ENCODE data around the gene PAM.

PAM gene

GRCh38 chr5:102863764-102864560, 108.9 kb downstream of the PAM start:
- DNase-seq, result no peak

GRCh38 chr5:102865171-102865509, 110.0 kb downstream of the PAM start:
- peak; percentile 56 for DNase-seq

GRCh38 chr5:102865510-102866236, 110.6 kb downstream of the PAM start:
- peak; percentile 96 for DNase-seq

GRCh38 chr5:102866237-102866600, 111.1 kb downstream of the PAM start:
- DNase-seq, result no peak

GRCh38 chr5:102867992-102868662, 113.0 kb downstream of the PAM start:
- peak; percentile 57 for DNase-seq

- DNase-seq, result no peak
Observed at GRCh38 chr5:102869230-102869629, 114.1 kb downstream of the PAM start.

- no peak for DNase-seq
Observed at GRCh38 chr5:102873379-102873932, 118.4 kb downstream of the PAM start.

GRCh38 chr5:102874054-102874453, 118.9 kb downstream of the PAM start:
- DNase-seq, result no peak

GRCh38 chr5:102875721-102876123, 120.6 kb downstream of the PAM start:
- DNase-seq, result no peak

GRCh38 chr5:102876610-102877009, 121.5 kb downstream of the PAM start:
- DNase-seq, result no peak

- no peak for DNase-seq
Observed at GRCh38 chr5:102879741-102880140, 124.6 kb downstream of the PAM start.

- DNase-seq, result no peak
Observed at GRCh38 chr5:102886586-102886985, 131.5 kb downstream of the PAM start.

GRCh38 chr5:102888483-102888882, 133.4 kb downstream of the PAM start:
- DNase-seq, result no peak

GRCh38 chr5:102889033-102889432, 133.9 kb downstream of the PAM start:
- DNase-seq, result no peak

GRCh38 chr5:102890133-102890532, 135.0 kb downstream of the PAM start:
- no peak for DNase-seq

- DNase-seq, result no peak
Observed at GRCh38 chr5:102891175-102891574, 136.1 kb downstream of the PAM start.

- peak; percentile 18 for DNase-seq
Observed at GRCh38 chr5:102893942-102894341, 138.8 kb downstream of the PAM start.

- no peak for DNase-seq
Observed at GRCh38 chr5:102895234-102895633, 140.1 kb downstream of the PAM start.

GRCh38 chr5:102895976-102896375, 140.9 kb downstream of the PAM start:
- DNase-seq, result no peak

GRCh38 chr5:102901424-102902134, 146.5 kb downstream of the PAM start:
- no peak for DNase-seq

GRCh38 chr5:102902135-102902448, 147.0 kb downstream of the PAM start:
- DNase-seq, result no peak

GRCh38 chr5:102902647-102903046, 147.5 kb downstream of the PAM start:
- no peak for DNase-seq

Measured in fibroblast of skin of back (primary cell).